Tibial nerve (tissue), 4 donors: ENCODE measurements around the gene PTGDS.

Source experiments
- EP300 ChIP-seq, 2 donors: sonication (generic); formaldehyde crosslinking; IDR thresholded peaks; one replicate each; pipeline ENCODE4 v1.6.1; 2017; ENCODE audit warnings: antibody characterized with exemption in 2 of 2, mild to moderate bottlenecking in 1 of 2
- TF ChIP-seq, protein P1 (sequence below), 5 experiments: fragments of 200-600 bp in 3 of 5; fragments of 450-650 bp in 2 of 5; sonication (generic) in 3 of 5; IDR thresholded peaks; one replicate each; pipeline ENCODE4 v1.5.1; 2016 to 2019; ENCODE audit warnings: antibody characterized with exemption in 5 of 5, mild to moderate bottlenecking in 3 of 5, moderate library complexity in 2 of 5

DNA sequence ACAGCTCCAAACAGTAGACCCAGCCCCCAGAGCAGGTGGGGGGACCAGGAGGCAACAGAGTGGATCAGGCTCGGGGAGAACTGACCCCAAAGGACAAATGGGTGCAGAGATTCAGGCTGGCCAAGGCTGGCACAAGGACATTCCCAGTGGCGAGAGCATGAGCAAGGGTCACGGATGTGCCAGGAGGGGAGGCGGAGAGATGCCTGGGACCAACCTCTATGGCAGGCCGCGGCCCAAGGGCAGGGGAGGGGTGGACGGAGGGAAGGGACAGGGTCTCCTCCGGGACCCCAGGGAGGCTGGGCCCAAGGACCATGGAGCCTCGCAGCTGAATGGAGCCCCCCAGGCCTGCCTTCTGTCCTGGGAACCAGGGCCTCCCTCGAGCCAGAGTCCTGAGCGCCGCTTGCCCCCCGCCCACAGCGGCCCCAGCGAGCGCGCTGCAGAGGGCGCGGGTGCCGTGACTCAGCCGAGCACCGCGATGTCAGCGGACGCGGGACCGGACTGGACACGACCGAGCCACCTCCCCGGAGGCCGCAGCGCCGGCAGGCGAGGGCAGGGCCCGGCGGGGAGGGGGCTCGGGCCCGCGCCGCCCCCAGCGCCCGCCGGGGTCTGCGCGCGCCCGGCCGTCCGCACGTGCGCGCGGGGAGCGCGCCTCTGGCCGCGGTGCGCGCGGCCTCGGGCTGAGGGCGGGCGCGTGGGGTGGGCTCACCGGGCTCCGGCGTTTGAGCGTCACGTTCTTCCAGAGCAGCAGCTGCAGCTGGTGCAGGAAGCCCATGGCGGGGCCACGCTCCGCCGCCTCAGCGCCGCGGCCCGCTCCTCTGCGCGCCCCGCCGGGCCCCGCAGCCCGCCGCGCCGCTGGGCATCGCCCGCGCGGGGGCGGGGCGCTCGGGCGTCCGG is 50.3 kb downstream of the PTGDS start, which contains the start of gene ABCA2:
- TF ChIP-seq, protein P1, sequence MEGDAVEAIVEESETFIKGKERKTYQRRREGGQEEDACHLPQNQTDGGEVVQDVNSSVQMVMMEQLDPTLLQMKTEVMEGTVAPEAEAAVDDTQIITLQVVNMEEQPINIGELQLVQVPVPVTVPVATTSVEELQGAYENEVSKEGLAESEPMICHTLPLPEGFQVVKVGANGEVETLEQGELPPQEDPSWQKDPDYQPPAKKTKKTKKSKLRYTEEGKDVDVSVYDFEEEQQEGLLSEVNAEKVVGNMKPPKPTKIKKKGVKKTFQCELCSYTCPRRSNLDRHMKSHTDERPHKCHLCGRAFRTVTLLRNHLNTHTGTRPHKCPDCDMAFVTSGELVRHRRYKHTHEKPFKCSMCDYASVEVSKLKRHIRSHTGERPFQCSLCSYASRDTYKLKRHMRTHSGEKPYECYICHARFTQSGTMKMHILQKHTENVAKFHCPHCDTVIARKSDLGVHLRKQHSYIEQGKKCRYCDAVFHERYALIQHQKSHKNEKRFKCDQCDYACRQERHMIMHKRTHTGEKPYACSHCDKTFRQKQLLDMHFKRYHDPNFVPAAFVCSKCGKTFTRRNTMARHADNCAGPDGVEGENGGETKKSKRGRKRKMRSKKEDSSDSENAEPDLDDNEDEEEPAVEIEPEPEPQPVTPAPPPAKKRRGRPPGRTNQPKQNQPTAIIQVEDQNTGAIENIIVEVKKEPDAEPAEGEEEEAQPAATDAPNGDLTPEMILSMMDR (IDR thresholded peaks at IDR 0.05): no peak
- no peak for TF ChIP-seq EP300 (IDR thresholded peaks at IDR 0.05)
